DMS 273 treated with DMSO at 0.1 percent for 48 hours (cell line): ENCODE results near the gene SLC39A11.
"Not testable (repeated sequence)": the region's sequence is repeated elsewhere in the genome, so short reads cannot be mapped to it uniquely, and the experiment has no call there.

Source experiments
- DNase-seq: peaks from one replicate; lab custom pipeline; 2025; lab: John Stamatoyannopoulos, UW

The SLC39A11 gene

DNA sequence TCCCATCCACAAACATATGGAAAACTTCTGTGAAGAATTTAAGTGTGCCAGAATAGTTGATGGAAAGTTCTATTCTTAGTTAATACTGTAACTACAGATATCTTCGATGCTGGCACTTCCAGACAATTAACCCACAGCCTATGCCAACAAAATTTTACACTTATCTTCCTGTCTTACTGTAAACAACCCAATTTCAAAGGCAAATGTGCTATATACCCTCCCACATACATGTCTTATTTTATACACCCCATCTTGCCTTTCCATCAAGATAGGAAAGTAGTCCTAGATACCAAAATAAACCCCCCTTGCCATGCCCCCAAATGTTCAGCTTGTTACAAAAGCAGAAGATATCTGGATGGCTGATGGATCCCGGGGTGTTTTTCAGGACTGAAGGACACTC is 306.3 kb downstream of the SLC39A11 start:
- DNase-seq, result no peak

DNA sequence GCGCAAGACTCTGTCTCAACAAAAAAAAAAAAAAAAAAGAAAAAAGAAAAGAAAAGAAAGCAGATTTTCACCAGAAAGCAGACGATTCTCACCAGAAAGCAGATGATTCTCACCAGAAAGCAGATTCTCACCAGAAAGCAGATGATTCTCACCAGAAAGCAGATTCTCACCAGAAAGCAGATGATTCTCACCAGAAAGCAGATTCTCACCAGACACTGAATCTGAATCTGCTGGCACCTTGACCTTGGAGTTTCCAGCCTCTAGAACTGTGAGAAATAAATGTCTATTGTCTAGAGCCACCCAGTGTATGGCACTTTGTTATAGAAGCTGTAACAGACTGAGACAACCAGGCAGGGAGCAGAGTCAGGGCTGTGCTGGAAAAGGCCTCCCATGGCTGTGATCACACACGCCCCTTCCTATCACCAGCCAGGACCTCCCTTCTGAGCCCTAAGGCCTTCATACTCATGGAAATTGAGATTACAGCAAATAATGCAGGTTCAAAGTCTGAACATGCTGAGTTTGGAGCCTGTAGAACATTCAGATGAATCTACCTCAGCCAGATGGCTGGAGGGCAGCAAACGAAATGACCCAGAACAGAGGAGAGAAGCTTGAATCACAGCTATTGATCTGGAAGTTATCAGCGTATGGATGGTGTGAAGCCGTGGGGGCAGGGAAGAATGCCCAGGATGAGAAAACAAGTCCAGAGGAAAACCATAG is 309.3 kb downstream of the SLC39A11 start:
- DNase-seq, result no peak

DNA sequence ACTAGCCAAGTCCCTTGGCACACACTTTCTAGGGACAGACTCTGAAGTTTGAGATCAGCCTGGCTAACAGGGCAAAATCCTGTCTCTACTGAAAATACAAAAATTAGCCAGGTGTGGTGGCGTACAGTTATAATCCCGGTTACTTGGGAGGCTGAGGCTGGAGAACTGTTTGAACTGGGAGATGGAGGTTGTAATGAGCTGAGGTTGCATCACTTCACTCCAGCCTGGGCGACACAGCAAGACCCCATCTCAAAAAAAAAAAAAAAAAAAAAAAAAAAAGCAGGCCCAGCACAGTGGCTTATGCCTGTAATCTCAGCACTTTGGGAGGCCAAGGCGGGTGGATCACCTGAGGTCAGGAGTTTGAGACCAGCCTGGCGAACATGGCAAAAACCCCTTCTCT is 310.1 kb downstream of the SLC39A11 start:
- not testable (repeated sequence) for DNase-seq

DNA sequence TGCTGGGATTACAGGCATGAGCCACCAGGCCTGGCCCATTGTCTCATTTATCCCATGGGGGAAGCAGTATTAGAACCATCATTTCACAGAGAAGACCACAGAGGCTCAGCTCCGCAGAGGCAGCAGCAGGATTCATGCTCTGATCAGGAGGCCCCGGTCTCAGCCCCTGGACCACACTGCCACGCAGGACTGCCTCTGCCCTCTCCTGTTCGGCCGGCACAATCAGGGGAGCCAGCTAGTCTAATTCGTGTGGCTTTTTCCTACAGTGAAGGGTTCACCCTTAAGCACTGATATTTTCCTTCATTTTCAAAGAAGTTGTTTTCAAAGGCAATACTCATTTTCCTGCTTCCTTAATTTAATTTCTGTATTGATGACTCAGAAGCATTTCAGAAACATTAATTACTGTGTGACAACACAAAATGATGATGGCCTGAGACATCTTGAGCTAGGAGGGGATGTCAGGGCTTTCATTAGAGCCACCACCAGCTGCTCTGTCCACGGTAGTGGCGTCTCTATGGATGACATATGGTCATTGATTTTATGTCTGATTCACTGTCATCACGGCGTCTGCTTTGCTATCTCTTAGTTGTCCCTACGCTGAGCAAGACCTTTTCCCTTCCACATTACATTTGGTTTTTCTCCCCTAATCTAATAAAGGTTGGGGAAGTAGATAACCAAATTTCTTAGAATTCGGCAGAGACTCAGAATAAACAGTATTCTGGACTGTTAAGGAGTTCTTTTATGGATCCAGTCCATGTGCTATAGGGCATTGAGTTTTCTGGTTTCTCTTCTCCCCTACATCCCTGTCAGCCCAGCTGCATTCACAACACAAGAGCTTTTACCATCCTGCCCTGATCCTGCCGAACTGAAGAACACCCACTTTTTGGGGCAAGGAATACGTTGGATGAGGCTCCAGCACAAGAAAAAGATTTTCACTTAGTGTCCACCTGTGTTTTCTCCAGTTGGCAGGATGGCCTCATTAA is 314.0 kb downstream of the SLC39A11 start:
- peak; percentile 55 for DNase-seq

DNA sequence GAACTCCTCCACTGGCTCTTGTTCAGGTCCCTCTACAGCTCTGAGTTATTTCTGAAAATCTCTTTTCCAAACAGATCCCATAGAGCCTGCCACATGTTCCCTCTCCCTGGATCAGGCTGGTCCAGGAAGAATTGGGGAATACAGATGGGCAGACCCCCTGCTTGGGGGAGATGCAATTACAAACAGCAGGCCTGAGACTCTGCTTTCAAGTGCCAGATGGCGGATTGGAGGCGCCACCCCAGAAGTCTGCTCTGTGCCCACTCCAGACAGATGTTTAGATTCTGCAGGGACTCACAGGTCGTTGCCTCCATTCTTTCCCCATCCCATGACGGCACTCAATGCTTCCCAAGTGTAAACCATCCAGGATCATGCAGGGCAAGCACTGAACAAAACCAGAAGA is 316.6 kb downstream of the SLC39A11 start:
- peak; percentile 99 for DNase-seq

DNA sequence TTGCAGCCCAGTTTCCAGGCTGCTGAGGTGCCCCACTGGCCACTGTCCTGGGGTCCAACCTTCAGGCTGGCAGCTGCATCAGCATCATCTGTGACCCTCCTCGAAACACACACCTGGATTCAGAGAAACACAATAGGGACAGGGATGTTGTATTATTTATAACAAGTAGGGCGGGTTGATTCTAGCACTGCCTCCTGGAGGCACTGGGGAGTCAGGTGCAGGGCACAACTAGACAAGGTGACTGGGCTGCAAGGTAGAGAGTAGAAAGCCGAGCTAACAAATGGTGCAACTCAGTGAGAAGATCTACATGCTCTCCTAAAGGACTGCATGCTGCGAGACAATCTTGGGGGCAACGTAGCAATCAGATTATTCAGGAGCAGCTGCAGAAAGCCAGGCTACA is 317.3 kb downstream of the SLC39A11 start:
- no peak for DNase-seq

DNA sequence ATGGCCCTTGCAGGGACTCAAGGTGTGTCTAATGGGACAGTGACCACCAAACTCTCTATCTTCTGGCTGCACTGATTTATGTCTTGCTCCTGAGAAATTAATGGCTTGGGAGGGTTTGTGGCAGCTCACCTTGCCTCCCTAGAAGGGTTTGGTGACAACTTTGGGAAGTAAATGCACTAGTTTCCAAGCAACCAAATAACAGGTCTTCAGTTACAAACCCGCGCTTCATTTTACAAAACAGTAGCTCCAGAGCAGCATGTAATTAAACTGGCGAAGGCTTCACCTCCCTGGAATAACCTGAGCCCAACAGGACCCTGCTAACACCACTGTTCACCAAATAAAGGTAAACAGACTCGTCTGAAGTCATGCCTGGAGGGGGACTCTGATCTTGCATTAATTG is 318.3 kb downstream of the SLC39A11 start:
- DNase-seq, result no peak

DNA sequence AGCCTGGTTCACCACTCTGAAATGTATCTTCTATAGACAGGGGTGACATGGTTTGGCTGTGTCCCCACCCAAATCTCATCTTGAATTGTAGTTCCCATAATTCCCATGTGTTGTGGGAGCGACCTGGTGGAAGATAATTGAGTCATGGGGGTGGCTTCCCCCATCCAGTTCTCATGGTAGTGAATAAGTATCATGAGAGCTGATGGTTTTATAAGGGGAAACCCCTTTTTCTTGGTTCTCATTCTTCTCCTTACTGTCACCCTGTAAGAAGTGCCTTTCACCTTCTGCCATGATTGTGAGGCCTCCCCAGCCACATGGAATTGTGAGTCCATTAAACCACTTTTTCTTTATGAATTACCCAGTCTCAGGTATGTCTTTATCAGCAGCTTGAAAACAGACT is 319.3 kb downstream of the SLC39A11 start:
- not testable (repeated sequence) for DNase-seq

DNA sequence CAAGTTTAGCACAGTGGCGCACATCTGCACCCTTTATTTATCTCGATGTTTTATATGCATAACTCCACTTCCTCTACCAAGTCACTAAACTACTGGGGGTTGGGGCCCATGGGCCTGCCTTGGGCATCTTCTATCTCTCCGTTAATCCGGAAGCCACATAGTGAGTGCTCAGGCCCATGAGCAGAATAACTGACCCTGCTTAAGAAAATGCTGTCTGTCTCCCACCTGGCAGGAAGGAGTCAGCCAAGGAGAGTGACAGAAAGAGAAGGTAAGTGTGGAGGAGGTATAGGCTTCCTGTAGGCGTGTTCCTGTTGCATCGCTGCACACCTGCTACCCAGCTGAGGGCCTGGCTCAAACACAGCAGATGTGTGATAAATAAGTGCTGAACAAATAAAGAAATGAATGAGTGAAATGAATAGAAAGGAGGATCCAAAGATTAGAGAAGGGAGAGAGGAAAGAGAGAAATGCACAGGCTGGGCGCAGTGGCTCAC is 320.1 kb downstream of the SLC39A11 start:
- DNase-seq, result no peak

DNA sequence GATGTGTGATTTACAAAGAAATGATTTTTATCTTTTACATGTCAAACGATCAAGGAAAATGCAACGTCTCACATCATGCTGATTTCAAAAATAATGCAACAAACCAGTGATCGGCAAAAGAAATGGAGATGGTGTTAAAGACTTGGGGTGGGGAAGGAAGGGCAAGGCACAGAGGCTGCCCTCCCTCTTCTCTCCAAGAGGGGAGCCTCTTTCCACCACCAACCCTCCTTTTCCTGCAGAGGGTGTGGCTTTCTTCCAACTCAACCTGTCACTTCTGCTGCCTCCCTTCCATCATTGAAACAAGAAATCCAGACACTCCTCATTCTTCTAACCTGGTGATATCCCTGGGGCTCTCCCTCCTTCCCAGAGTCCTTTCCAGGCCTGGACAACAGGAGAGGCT is 320.8 kb downstream of the SLC39A11 start:
- no peak for DNase-seq

DNA sequence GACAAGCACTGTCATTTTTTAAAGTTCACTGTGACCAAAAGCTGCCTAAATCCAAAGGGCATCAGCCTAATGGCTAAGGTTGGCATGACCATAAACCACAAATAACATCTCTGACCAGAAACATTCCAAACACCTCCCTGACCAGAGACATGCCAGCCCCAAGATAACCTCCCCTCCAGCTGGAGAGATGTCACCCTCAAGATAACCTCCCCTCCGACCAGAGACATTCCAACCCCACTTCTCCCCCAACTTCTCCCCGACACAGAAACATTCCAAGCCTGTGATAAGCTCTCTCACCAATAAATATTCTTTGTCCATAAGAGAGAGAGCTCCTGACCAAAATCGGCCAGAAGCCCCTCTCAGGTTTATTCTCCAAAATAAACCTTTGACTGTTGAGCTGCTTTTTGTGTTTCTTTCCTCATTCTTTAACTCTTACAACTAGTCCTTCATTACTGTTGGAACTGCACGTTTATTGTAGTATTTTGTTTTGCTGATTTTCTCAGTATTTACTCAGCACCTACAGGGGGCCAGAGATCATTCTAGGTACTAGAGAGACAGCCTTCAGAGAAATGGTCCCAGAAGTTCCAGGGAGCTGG is 325.6 kb downstream of the SLC39A11 start:
- DNase-seq, result no peak

DNA sequence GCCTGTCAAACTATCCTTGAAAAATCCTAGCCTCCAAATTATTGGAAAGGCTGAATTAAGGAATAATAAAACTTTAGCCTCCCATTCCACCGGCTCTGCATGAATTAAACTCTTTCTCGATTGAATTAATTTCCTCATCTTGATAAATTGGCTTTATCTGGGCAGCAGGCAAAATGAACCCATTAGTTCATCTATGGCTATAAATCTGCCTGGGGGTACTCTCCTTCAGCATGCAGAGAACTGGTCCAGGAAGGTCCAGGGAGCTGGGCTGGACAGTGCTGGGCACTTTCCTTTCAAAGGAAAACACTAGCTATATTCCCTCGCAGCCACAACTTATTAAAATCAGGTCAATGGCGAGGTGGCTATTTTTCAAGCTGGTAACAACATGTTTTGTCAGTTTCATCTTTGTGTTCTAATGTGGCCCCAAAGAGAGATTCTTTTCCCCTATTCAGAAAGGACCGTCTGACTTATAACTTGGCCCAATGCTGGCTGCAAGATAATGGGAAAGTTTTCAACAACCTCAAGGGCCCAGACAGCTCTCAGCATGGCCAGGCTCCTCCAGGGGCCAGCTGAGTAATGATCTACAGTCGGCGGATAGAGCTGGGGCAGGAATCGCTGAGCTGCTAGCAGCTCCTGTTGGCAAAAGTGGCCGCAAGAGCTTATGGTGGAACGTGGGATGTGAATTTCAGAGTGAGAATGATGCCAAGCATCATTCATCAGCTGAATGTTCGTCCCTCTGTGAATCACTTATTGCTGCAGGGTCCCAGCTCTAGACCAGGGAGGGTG is 326.9 kb downstream of the SLC39A11 start:
- DNase-seq, result no peak

DNA sequence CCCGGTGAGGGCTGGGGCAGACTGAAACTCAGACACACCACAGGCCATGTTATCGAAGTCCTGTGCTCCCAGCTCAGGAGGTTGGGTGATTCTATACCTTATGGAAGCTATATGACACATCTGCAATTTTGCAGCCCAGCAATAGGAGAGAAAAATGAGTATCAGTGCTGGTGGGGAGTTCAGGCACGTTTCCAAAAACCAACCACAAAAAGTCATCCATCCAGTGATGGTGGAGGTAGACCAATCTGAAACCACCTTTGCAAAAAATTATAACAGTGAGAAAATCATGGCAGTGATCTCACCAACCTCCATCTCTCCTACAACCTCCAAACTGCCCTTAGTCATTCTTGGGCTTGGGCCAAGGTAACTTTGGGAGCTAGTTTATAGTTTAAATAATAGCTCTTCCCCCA is 327.9 kb downstream of the SLC39A11 start:
- DNase-seq, result no peak

DNA sequence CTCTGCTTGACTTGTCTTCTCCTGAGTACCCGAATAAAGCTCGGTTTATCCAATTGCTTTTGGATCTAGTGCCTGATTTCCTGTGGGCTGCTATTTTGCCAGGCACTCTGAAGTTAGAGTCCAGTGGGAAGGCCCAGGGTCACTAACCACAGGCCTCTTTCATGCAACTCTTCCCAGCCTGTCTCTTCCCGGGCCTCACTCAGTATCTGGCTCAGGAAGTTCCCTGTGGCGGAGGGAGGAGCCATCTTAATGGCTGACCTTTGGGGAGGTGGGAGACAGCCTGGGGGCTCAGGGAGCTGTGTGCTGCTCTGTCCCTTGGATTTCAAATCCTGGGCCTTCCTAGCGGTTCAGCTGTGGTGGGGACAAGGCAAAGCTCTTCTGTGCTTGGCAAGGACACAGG is 328.5 kb downstream of the SLC39A11 start:
- DNase-seq, result no peak

DNA sequence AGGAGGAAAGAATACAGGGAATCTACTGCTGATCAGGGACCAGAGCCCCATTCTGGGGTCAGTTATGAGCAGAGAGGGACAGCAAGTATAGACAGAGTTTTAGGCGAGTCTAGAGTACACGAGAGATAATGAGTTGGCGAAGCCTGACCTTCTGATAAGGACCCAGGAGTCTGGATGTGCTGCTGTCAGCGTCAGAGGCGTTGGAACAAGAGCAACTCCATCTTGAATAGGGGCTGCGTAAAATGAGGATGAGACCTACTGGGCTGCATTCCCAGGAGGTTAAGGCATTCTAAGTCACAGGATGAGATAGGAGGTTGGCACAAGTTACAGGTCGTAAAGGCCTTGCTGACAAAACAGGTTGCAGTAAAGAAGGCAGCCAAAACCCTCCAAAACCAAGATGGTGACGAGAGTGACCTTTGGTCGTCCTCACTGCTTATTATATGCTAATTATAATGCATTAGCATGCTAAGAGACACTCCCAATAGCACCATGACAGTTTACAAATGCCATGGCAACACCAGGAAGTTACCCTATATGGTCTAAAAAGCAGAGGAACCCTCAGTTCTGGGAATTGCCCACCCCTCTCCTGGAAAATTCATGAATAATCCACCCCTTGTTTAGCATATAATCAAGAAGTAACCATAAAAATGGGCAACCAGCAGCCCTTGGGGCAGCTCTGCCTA is 330.5 kb downstream of the SLC39A11 start:
- DNase-seq, result not testable (repeated sequence)

DNA sequence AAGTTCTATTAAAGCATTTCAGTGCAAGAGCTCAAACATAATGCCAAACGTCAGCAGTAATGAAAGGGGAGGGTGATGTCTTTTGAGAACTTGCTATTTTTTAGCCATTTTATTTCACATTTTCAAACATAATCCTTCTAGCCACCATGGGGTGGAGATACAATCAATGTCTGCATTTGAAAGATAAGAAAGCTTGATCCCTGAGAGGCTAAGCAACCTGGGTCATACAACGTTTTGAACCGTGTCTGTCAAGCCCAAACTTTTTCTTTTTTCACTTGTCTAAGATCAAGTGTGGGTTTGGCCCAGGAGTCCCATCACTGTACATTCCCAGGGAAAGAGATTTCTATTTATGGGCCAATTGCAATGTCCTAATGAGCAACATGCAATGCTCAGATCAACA is 331.1 kb downstream of the SLC39A11 start:
- no peak for DNase-seq

DNA sequence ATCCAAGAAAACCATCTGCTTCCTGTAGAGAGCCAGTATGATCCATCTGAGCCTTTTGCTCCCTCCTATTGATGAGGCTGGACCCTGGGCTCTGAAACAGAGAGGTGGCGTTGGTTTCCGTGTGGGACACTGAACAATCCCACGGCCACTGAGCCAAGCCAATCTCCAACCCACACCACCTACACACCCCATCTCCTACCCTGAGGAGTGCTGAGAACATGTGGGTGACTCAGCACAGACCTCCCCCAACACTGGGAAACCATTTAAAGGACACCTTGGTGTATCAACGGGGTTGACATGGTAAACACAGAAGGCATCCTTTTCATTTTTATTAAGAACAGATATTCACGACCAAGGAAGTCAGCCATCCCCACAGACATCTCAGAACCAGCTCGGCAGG is 332.1 kb downstream of the SLC39A11 start:
- no peak for DNase-seq

DNA sequence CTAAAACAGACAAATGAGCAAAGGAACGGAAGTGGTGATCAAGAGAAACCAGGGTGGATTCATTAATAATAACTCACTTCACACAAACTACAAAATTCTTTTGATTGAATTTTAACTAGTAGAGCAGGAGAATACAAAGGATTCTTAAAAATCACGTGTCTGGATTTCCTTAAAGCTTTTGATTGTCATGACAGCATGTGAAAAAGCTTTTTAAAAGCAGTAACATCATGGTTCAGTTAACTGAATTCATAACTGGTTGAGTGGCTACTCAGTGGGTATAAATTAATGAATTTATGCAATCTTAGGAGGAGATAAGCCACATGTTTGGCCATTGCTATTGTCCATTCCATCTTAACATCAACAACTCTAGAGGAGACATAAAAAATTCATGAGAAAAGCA is 333.2 kb downstream of the SLC39A11 start:
- no peak for DNase-seq

DNA sequence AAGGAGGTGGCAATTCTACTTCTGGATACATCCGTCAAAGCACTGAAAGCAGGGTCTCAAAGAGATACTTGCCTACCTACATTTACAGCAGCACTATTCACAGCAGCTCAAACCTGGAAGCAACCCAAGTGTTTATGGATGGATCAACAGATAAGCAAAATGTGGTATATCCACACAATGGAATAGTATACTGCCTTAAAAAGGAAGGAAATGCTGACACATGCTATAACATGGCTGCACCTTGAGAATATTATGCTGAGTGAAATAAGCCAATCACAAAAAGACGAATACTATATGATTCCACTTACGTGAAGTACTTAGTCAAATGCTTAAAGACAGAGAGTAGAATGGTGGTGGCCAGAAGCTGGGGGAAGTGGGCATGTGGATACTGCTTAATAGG is 336.2 kb downstream of the SLC39A11 start:
- DNase-seq, result no peak

DNA sequence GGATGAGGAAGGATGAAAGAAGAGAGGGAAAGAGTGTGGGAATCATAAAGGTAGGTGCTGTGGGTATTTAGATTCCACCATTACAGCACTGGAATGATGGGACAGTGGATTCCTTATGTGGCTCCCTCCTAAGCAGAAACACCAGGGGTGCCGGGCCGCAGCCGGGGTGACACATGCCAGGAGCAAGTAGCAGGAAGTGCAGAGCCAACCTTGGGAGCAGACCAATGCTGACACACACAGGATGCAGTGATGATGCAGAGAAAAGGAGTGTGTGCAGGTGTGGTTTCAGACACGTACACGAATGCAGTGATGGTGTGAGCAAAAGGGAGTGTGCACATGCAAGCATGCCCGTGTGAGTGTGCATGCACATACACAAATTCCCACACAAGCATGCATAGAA is 338.0 kb downstream of the SLC39A11 start:
- no peak for DNase-seq

DNA sequence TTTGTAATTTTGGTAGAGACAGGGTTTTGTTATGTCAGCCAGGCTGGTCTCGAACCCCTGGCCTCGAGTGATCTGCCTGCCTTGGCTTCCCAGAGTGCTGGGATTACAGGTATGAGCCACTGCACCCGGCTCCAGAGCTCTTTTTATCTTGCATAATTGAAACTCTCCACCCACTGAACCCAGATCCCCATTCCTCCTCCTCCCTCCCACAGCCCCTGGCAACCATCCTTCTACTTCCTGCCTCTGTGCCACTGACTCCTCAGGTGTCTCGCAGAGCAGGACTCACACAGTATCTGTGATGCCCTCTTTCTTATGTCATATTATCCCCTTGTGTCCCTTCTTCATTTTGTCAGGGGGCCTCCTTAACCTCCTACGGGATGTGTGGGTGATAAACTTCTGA is 340.7 kb downstream of the SLC39A11 start:
- DNase-seq, result no peak
